Lung (tissue), 12 donors: ENCODE data around the gene SPATA32. TPM values are rescaled to one million over a fixed set of nuclear protein-coding genes. Genes with fewer than 3 reads are reported as not detected.

ENCODE experiments used
- ATAC-seq: fragments of 200-7000 bp; cut with Tn5 transposase; one replicate; pipeline ENCODE4 v1.9.1; 2020; ENCODE audit warnings: moderate number of reproducible peaks; ENCODE audit not compliant: insufficient read depth, low FRiP score
- DNase-seq, 3 donors: peaks; one replicate each; pipeline ENCODE4 v3.0.0-alpha.2; 2013 to 2017
- H3K27ac ChIP-seq, 2 donors: one replicate each; pipeline ENCODE4 v1.5.1; 2013; ENCODE audit warnings: mild to moderate bottlenecking in 2 of 2, moderate library complexity in 2 of 2, control low read depth in 1 of 2, inconsistent platforms in 1 of 2, low read depth in 1 of 2, low read length in 1 of 2
- H3K27me3 ChIP-seq, 3 donors: one replicate each; pipeline ENCODE4 v1.5.1; 2013; ENCODE audit warnings: low read length in 2 of 3; ENCODE audit not compliant: control insufficient read depth in 3 of 3, insufficient read depth in 3 of 3
- H3K36me3 ChIP-seq, 4 donors: one replicate each; pipeline ENCODE4 v1.5.1; 2013; ENCODE audit warnings: low read length in 4 of 4, mild to moderate bottlenecking in 1 of 4, moderate library complexity in 1 of 4; ENCODE audit not compliant: control insufficient read depth in 4 of 4, insufficient read depth in 4 of 4
- H3K4me1 ChIP-seq, 5 donors: one replicate each; pipeline ENCODE4 v1.5.1; 2013; ENCODE audit warnings: low read length in 5 of 5, mild to moderate bottlenecking in 2 of 5, moderate library complexity in 1 of 5; ENCODE audit not compliant: control insufficient read depth in 5 of 5, insufficient read depth in 5 of 5
- H3K4me3 ChIP-seq: one replicate; pipeline ENCODE4 v1.5.1; 2013; ENCODE audit warnings: mild to moderate bottlenecking, control low read depth, moderate library complexity
- H3K9ac ChIP-seq, 2 donors: one replicate each; pipeline ENCODE4 v1.5.1; 2013; ENCODE audit warnings: low read length in 2 of 2, control low read depth in 1 of 2; ENCODE audit not compliant: insufficient read depth in 1 of 2
- H3K9me3 ChIP-seq, 4 donors: one replicate each; pipeline ENCODE4 v1.5.1; 2013; ENCODE audit warnings: low read length in 3 of 4, mild to moderate bottlenecking in 1 of 4, moderate library complexity in 1 of 4; ENCODE audit not compliant: control insufficient read depth in 4 of 4, insufficient read depth in 3 of 4
- CTCF ChIP-seq: IDR thresholded peaks from 2 replicates; pipeline ENCODE4 v1.5.1; 2012; ENCODE audit warnings: mild to moderate bottlenecking; ENCODE audit errors: control extremely low read depth, extremely low read depth
- WGBS, 2 donors: extraction: QIAGEN DNeasy Blood & Tissue Kit; methylation state at CpG; one replicate each; pipeline ENCODE4 v1.1.7; 2013; 5-methylcytosine and 5-hydroxymethylcytosine counted together
- polyA plus RNA-seq, 2 donors: library from polyadenylated mRNA; stranded (reverse); fragments of 200-250 nt; gene quantifications; one replicate each; pipeline ENCODE4 v1.2.1, GENCODE V29; 2013
- total RNA-seq, 2 donors: library from RNA; depleted of rRNA in 1 of 2; stranded (reverse); fragments of >200 nt in 1 of 2; gene quantifications; one replicate each; pipeline ENCODE4 v1.2.1, GENCODE V29; 2014 to 2021
- donor health status: control.
- donor health status: control.
- donor health status: Bipolar disorder and iron deficiency.
- donor health status: healthy.
- donor health status: DM: yes; HTN: yes; CAD: no.

The SPATA32 gene
- total and polyA plus RNA-seq, 4 donors, result 0.08 to 0.40 (median 0.21) TPM; not detected in 1

GRCh38 chr17:45242029-45242414 is 19.9 kb downstream of the SPATA32 start:
- Histone ChIP-seq H3K9ac (no peak overlapping the region), H3K4me1 (peaks cover 0 to 16% (median 0%) of the 10 kb centered on the region in 5 donors), H3K4me3 (no peak overlapping the region), H3K36me3 (peaks cover 0 to 50% (median 0%) of the 10 kb centered on the region in 4 donors), H3K27ac (no peak overlapping the region), H3K27me3 (peaks cover 0 to 17% (median 7%) of the 10 kb centered on the region in 3 donors), H3K9me3 (no peaks in the 10 kb centered on the region)
- no peak for TF ChIP-seq CTCF
- no peak for ATAC-seq
- no peak for DNase-seq
- WGBS, 2 donors, result 67 to 72% methylated on average over 18 of the region's 18 CpGs

- Histone ChIP-seq H3K27me3 (peaks cover 0 to 17% (median 7%) of the 10 kb centered on the region in 3 donors), H3K27ac (no peak overlapping the region), H3K4me3 (no peak overlapping the region), H3K36me3 (peaks cover 0 to 48% (median 0%) of the 10 kb centered on the region in 4 donors), H3K9me3 (no peaks in the 10 kb centered on the region), H3K4me1 (peaks cover 0 to 10% (median 0%) of the 10 kb centered on the region in 5 donors), H3K9ac (no peak overlapping the region)
- TF ChIP-seq CTCF, result no peak
- 50 to 73% methylated on average over 61 to 62 of the region's 62 CpGs for WGBS, 2 donors
- ATAC-seq (peak; percentile 38), DNase-seq (peak in 2 of 3 donors; percentile 62 to 72)
Observed at GRCh38 chr17:45241328-45242028, 20.4 kb downstream of the SPATA32 start.

- no peak for ATAC-seq
- 64 to 79% methylated on average over 21 of the region's 21 CpGs for WGBS, 2 donors
- H3K9me3 ChIP-seq, result no peaks in the 10 kb centered on the region
- H3K27ac ChIP-seq, result no peak overlapping the region
- no peak overlapping the region for H3K4me3 ChIP-seq
- peaks cover 0 to 15% (median 7%) of the 10 kb centered on the region in 3 donors for H3K27me3 ChIP-seq
- peak; percentile 39 to 55 (median 54) for DNase-seq
- no peak for TF ChIP-seq CTCF
- peaks cover 0 to 6% (median 0%) of the 10 kb centered on the region in 5 donors for H3K4me1 ChIP-seq
- no peak overlapping the region for H3K9ac ChIP-seq
- peaks cover 0 to 48% (median 0%) of the 10 kb centered on the region in 4 donors for H3K36me3 ChIP-seq
Observed at GRCh38 chr17:45240905-45241327, 21.0 kb downstream of the SPATA32 start.
